Esophagus squamous epithelium (tissue), 5 donors: ENCODE results near the gene ETV7. TPM values are rescaled to one million over a fixed set of nuclear protein-coding genes. Genes with fewer than 3 reads are reported as not detected.
"Not testable (repeated sequence)": the region's sequence is repeated elsewhere in the genome, so short reads cannot be mapped to it uniquely, and the experiment has no call there.

Experiments
- DNase-seq: peaks from one replicate; lab custom pipeline; 2025; lab: John Stamatoyannopoulos, UW
- H3K27ac ChIP-seq, 4 donors: fragments of 200-600 bp; sonication (generic); one replicate each; pipeline ENCODE4 v1.5.1; 2016 to 2019; ENCODE audit warnings: mild to moderate bottlenecking in 1 of 4
- H3K27me3 ChIP-seq, 4 donors: fragments of 200-600 bp; sonication (generic); 1 replicate in 3 of 4; 2 replicates in 1 of 4; pipeline versions ENCODE4 v1.5.1 to v1.6.0; 2017 to 2021; ENCODE audit warnings: antibody characterized with exemption in 1 of 4
- H3K36me3 ChIP-seq, 3 donors: fragments of 200-600 bp; sonication (generic); one replicate each; pipeline ENCODE4 v1.5.1; 2016 to 2019
- H3K4me1 ChIP-seq, 3 donors: fragments of 200-600 bp; sonication (generic); one replicate each; pipeline ENCODE4 v1.5.1; 2017 to 2019
- H3K4me3 ChIP-seq, 4 donors: fragments of 200-600 bp; sonication (generic); 1 replicate in 3 of 4; 2 replicates in 1 of 4; pipeline ENCODE4 v1.5.1; 2016 to 2019; ENCODE audit warnings: mild to moderate bottlenecking in 2 of 4, moderate library complexity in 1 of 4
- H3K9me3 ChIP-seq, 3 donors: fragments of 200-600 bp; sonication (generic); one replicate each; pipeline ENCODE4 v1.5.1; 2016 to 2019
- CTCF ChIP-seq, 6 experiments: fragments of 450-650 bp in 4 of 6; fragments of 200-600 bp in 2 of 6; sonication (generic) in 2 of 6; IDR thresholded peaks; one replicate each; pipeline ENCODE4 v1.5.1; 2016 to 2019; ENCODE audit warnings: antibody characterized with exemption in 6 of 6, mild to moderate bottlenecking in 4 of 6, moderate library complexity in 4 of 6
- POLR2A ChIP-seq, 4 donors: fragments of 450-650 bp; IDR thresholded peaks; one replicate each; pipeline ENCODE4 v1.6.1; 2017; ENCODE audit warnings: antibody characterized with exemption in 4 of 4, mild to moderate bottlenecking in 4 of 4, moderate library complexity in 3 of 4
- WGBS, 2 donors: methylation state at CpG; one replicate each; pipeline ENCODE4 v1.1.5; 2018; 5-methylcytosine and 5-hydroxymethylcytosine counted together
- intact Hi-C: fragments of 100-400 bp; cut with DNase I; formaldehyde crosslinking; loops from one replicate; pipeline ENCODE4 v1.15.0; 2022
- total RNA-seq, 4 donors: library from RNA; depleted of rRNA; stranded (reverse); fragments of >200 nt; gene quantifications; one replicate each; pipeline ENCODE4 v1.1.0, GENCODE V29; 2016
- donor health status: DM: yes; HTN: yes; CAD: no.

Gene ETV7
- total RNA-seq, 4 donors from 2014 or later: 1.3 to 7.3 (median 2.3) TPM

GRCh38 chr6:36340618-36341454 lies 46.6 kb downstream of the ETV7 start:
- no peak for DNase-seq
- no peaks in the 10 kb centered on the region for H3K9me3 ChIP-seq
- H3K27me3 ChIP-seq: peaks cover 0 to 38% (median 0%) of the 10 kb centered on the region in 4 donors
- 18 to 32% methylated on average over 25 to 31 of the region's 36 CpGs for WGBS, 2 donors
- no peak for TF ChIP-seq POLR2A (IDR thresholded peaks at IDR 0.05)
- peak; percentile 88 to 96 (median 92) for TF ChIP-seq CTCF (IDR thresholded peaks at IDR 0.05)
- H3K4me1 ChIP-seq: peaks cover 0 to 16% (median 2%) of the 10 kb centered on the region in 3 donors
- H3K27ac ChIP-seq: no peak overlapping the region
- no peaks in the 10 kb centered on the region for H3K36me3 ChIP-seq
- intact Hi-C loops: no loop called here
- H3K4me3 ChIP-seq: peak overlapping the region in 3 of 4 donors; percentile 16 to 55 (median 28)

- Histone ChIP-seq H3K27me3 (peaks cover 0 to 44% (median 0%) of the 10 kb centered on the region in 4 donors), H3K4me1 (peaks cover 0 to 15% (median 2%) of the 10 kb centered on the region in 3 donors), H3K4me3 (no peak overlapping the region), H3K27ac (no peak overlapping the region), H3K9me3 (no peaks in the 10 kb centered on the region), H3K36me3 (no peaks in the 10 kb centered on the region)
- TF ChIP-seq CTCF (IDR thresholded peaks at IDR 0.05) (no peak), POLR2A (IDR thresholded peaks at IDR 0.05) (no peak)
- intact Hi-C loops: no loop called here
- 56 to 66% methylated on average over 12 of the region's 12 CpGs for WGBS, 2 donors
- DNase-seq: no peak
Observed at GRCh38 chr6:36340306-36340617, 47.2 kb downstream of the ETV7 start.

- H3K4me3 ChIP-seq: no peak overlapping the region
- no peak overlapping the region for H3K27ac ChIP-seq
- H3K9me3 ChIP-seq: no peaks in the 10 kb centered on the region
- peaks cover 0 to 55% (median 0%) of the 10 kb centered on the region in 4 donors for H3K27me3 ChIP-seq
- peaks cover 0 to 23% (median 2%) of the 10 kb centered on the region in 3 donors for H3K4me1 ChIP-seq
- WGBS, 2 donors: 69 to 74% methylated on average over 9 to 10 of the region's 12 CpGs
- intact Hi-C loops: no loop called here
- no peaks in the 10 kb centered on the region for H3K36me3 ChIP-seq
- DNase-seq: no peak
- TF ChIP-seq POLR2A (IDR thresholded peaks at IDR 0.05): no peak
- TF ChIP-seq CTCF (IDR thresholded peaks at IDR 0.05): no peak
Observed at GRCh38 chr6:36339146-36339545, 48.3 kb downstream of the ETV7 start.

GRCh38 chr6:36338223-36338622 lies 49.2 kb downstream of the ETV7 start:
- H3K9me3 ChIP-seq, H3K27ac ChIP-seq, H3K4me3 ChIP-seq, DNase-seq, intact Hi-C loops, H3K36me3 ChIP-seq: not testable (repeated sequence)
- WGBS, 2 donors: 80 to 100% methylated on average over 1 of the region's 1 CpG
- Histone ChIP-seq H3K27me3 (peaks cover 0 to 64% (median 0%) of the 10 kb centered on the region in 4 donors), H3K4me1 (peaks cover 0 to 28% (median 2%) of the 10 kb centered on the region in 3 donors)

GRCh38 chr6:36337814-36338213 lies 49.7 kb downstream of the ETV7 start:
- intact Hi-C loops: no loop called here
- no peak for DNase-seq
- Histone ChIP-seq H3K4me3 (no peak overlapping the region), H3K9me3 (no peaks in the 10 kb centered on the region), H3K27me3 (peaks cover 0 to 67% (median 0%) of the 10 kb centered on the region in 4 donors), H3K36me3 (no peaks in the 10 kb centered on the region), H3K27ac (no peak overlapping the region), H3K4me1 (peaks cover 0 to 28% (median 2%) of the 10 kb centered on the region in 3 donors)
- WGBS, 2 donors: 100% methylated on average over 1 of the region's 1 CpG
- no peak for TF ChIP-seq CTCF (IDR thresholded peaks at IDR 0.05)
- TF ChIP-seq POLR2A (IDR thresholded peaks at IDR 0.05): no peak
